Neuronal stem cell (in vitro differentiated cells): ENCODE results near the gene ACTL7A.

Source experiments
- DNase-seq: peaks from one replicate; pipeline ENCODE4 v3.0.0-alpha.2; 2013; ENCODE audit warnings: low spot score
- H2AFZ ChIP-seq: one replicate; pipeline ENCODE4 v1.6.1; 2013; ENCODE audit warnings: mild to moderate bottlenecking, low read length, inconsistent platforms
- H2AK5ac ChIP-seq: 2 replicates; pipeline ENCODE4 v1.6.1; 2013; ENCODE audit warnings: low read depth, mild to moderate bottlenecking, inconsistent platforms, low read length, moderate library complexity, mixed read lengths
- H2BK120ac ChIP-seq: 2 replicates; pipeline ENCODE4 v1.6.1; 2013; ENCODE audit warnings: low read depth, mild to moderate bottlenecking, inconsistent platforms, low read length, moderate library complexity, mixed read lengths
- H2BK12ac ChIP-seq: one replicate; pipeline ENCODE4 v1.6.1; 2013; ENCODE audit warnings: low read length, inconsistent platforms
- H2BK15ac ChIP-seq: 2 replicates; pipeline ENCODE4 v1.6.1; 2013; ENCODE audit warnings: mild to moderate bottlenecking, low read length, inconsistent platforms, mixed read lengths
- H2BK5ac ChIP-seq: one replicate; pipeline ENCODE4 v1.6.1; 2013; ENCODE audit warnings: inconsistent platforms, mild to moderate bottlenecking, low read length, moderate library complexity
- H3K14ac ChIP-seq: one replicate; pipeline ENCODE4 v1.6.1; 2013; ENCODE audit warnings: low read length, inconsistent platforms
- H3K18ac ChIP-seq: 2 replicates; pipeline ENCODE4 v1.6.1; 2013; ENCODE audit warnings: low read length, inconsistent platforms
- H3K23ac ChIP-seq: 2 replicates; pipeline ENCODE4 v1.6.1; 2013; ENCODE audit warnings: low read depth, mild to moderate bottlenecking, mixed read lengths, low read length, inconsistent platforms; ENCODE audit not compliant: poor library complexity
- H3K27ac ChIP-seq: replicated peaks from 3 replicates; pipeline ENCODE4 v1.5.1; 2013; ENCODE audit warnings: low read length, inconsistent platforms
- H3K27me3 ChIP-seq, 3 experiments: 2 replicates each; pipeline ENCODE4 v1.6.1; 2013; ENCODE audit warnings: low read length in 3 of 3, mild to moderate bottlenecking in 2 of 3, inconsistent platforms in 1 of 3, low read depth in 1 of 3, mixed read lengths in 1 of 3, moderate library complexity in 1 of 3; ENCODE audit not compliant: control insufficient read depth in 3 of 3, insufficient read depth in 3 of 3
- H3K36me3 ChIP-seq, 2 donors: replicated peaks in 1 of 2; 2 replicates each; pipeline ENCODE4 v1.6.1; 2013; ENCODE audit warnings: low read length in 2 of 2; ENCODE audit not compliant: control insufficient read depth in 2 of 2, insufficient read depth in 2 of 2
- H3K4ac ChIP-seq: 2 replicates; pipeline ENCODE4 v1.6.1; 2013; ENCODE audit warnings: inconsistent platforms, mild to moderate bottlenecking, low read length, moderate library complexity
- H3K4me1 ChIP-seq, 2 donors: 1 replicate in 1 of 2; 2 replicates in 1 of 2; pipeline ENCODE4 v1.6.1; 2013; ENCODE audit warnings: low read length in 2 of 2, low read depth in 1 of 2; ENCODE audit not compliant: control insufficient read depth in 2 of 2, insufficient read depth in 1 of 2
- H3K4me2 ChIP-seq: one replicate; pipeline ENCODE4 v1.6.1; 2013; ENCODE audit warnings: mild to moderate bottlenecking, low read length, inconsistent platforms; ENCODE audit not compliant: insufficient read depth, poor library complexity, severe bottlenecking
- H3K4me3 ChIP-seq, 2 donors: 2 replicates each; pipeline ENCODE4 v1.5.1; 2013; ENCODE audit warnings: low read length in 2 of 2, mild to moderate bottlenecking in 2 of 2, inconsistent platforms in 1 of 2, moderate library complexity in 1 of 2
- H3K79me1 ChIP-seq: one replicate; pipeline ENCODE4 v1.6.1; 2013; ENCODE audit warnings: low read depth, mild to moderate bottlenecking, inconsistent platforms, low read length, moderate library complexity
- H3K9ac ChIP-seq: one replicate; pipeline ENCODE4 v1.6.1; 2013; ENCODE audit warnings: mild to moderate bottlenecking, low read depth, low read length, inconsistent platforms; ENCODE audit not compliant: poor library complexity
- H3K9me3 ChIP-seq, 2 donors: replicated peaks in 1 of 2; 2 replicates each; pipeline versions ENCODE3 to v1.6.1; 2013; ENCODE audit warnings: low read length in 2 of 2, mild to moderate bottlenecking in 2 of 2, inconsistent platforms in 1 of 2, low read depth in 1 of 2, mixed read lengths in 1 of 2, moderate library complexity in 1 of 2; ENCODE audit not compliant: control insufficient read depth in 2 of 2, insufficient read depth in 1 of 2
- H4K8ac ChIP-seq: one replicate; pipeline ENCODE4 v1.6.1; 2013; ENCODE audit warnings: low read depth, mild to moderate bottlenecking, inconsistent platforms, low read length, moderate library complexity
- H4K91ac ChIP-seq: one replicate; pipeline ENCODE4 v1.6.1; 2013; ENCODE audit warnings: low read length, low read depth, mild to moderate bottlenecking, inconsistent platforms; ENCODE audit not compliant: poor library complexity
- WGBS, 2 donors: extraction: QIAGEN DNeasy Blood & Tissue Kit; methylation state at CpG; one replicate each; pipeline ENCODE4 v1.1.7; 2013; ENCODE audit warnings: missing lambda C conversion rate in 2 of 2, mixed read lengths in 1 of 2; ENCODE audit not compliant: insufficient read length in 2 of 2, insufficient replicate concordance in 1 of 2; ENCODE audit errors: extremely low coverage in 2 of 2; 5-methylcytosine and 5-hydroxymethylcytosine counted together

ACTL7A gene

GRCh38 chr9:108865037-108865436 is 3.0 kb downstream of the ACTL7A start:
- H2BK12ac ChIP-seq: no peak overlapping the region
- H3K9me3 ChIP-seq: no peaks in the 10 kb centered on the region
- no peak overlapping the region for H3K4me2 ChIP-seq
- H3K4ac ChIP-seq: no peak overlapping the region
- H3K4me3 ChIP-seq: no peak overlapping the region
- no peak overlapping the region for H3K23ac ChIP-seq
- no peak overlapping the region for H4K91ac ChIP-seq
- H3K9ac ChIP-seq: no peak overlapping the region
- no peak overlapping the region for H2AFZ ChIP-seq
- H3K79me1 ChIP-seq: no peaks in the 10 kb centered on the region
- WGBS, 2 donors: no CpG with 5 or more reads among the region's 4 CpGs
- H3K4me1 ChIP-seq: peaks cover 0 to 2% of the 10 kb centered on the region in 2 donors
- H4K8ac ChIP-seq: no peak overlapping the region
- H2BK15ac ChIP-seq: no peak overlapping the region
- H2BK120ac ChIP-seq: no peak overlapping the region
- H2AK5ac ChIP-seq: no peak overlapping the region
- H3K27me3 ChIP-seq: no peaks in the 10 kb centered on the region
- peaks cover 0 to 23% of the 10 kb centered on the region in 2 donors for H3K36me3 ChIP-seq
- no peak for DNase-seq
- no peak overlapping the region for H3K27ac ChIP-seq
- no peak overlapping the region for H3K18ac ChIP-seq
- H3K14ac ChIP-seq: no peak overlapping the region
- no peak overlapping the region for H2BK5ac ChIP-seq

GRCh38 chr9:108866001-108866420 is 3.9 kb downstream of the ACTL7A start:
- H2BK12ac ChIP-seq: no peak overlapping the region
- no peak overlapping the region for H2BK15ac ChIP-seq
- WGBS, 2 donors: no CpG with 5 or more reads among the region's 2 CpGs
- no peak overlapping the region for H4K8ac ChIP-seq
- H3K79me1 ChIP-seq: no peaks in the 10 kb centered on the region
- no peak overlapping the region for H2BK120ac ChIP-seq
- H2AFZ ChIP-seq: no peak overlapping the region
- H3K4me1 ChIP-seq: peaks cover 0 to 2% of the 10 kb centered on the region in 2 donors
- no peak overlapping the region for H3K4me2 ChIP-seq
- H3K14ac ChIP-seq: no peak overlapping the region
- no peak overlapping the region for H3K4me3 ChIP-seq
- no peak overlapping the region for H3K4ac ChIP-seq
- H3K23ac ChIP-seq: no peak overlapping the region
- no peaks in the 10 kb centered on the region for H3K27me3 ChIP-seq
- no peak for DNase-seq
- no peak overlapping the region for H3K18ac ChIP-seq
- H3K36me3 ChIP-seq: peaks cover under 1 to 29% of the 10 kb centered on the region in 2 donors
- H4K91ac ChIP-seq: no peak overlapping the region
- H2AK5ac ChIP-seq: no peak overlapping the region
- H3K9me3 ChIP-seq: no peaks in the 10 kb centered on the region
- no peak overlapping the region for H3K27ac ChIP-seq
- H3K9ac ChIP-seq: no peak overlapping the region
- H2BK5ac ChIP-seq: no peak overlapping the region

GRCh38 chr9:108867116-108867515 is 5.0 kb downstream of the ACTL7A start:
- Histone ChIP-seq H3K36me3 (peaks cover 2 to 40% of the 10 kb centered on the region in 2 donors), H3K4me1 (peaks cover 0 to 2% of the 10 kb centered on the region in 2 donors), H4K91ac (no peak overlapping the region), H3K79me1 (no peaks in the 10 kb centered on the region), H4K8ac (no peak overlapping the region), H3K14ac (no peak overlapping the region), H2BK5ac (no peak overlapping the region), H3K4ac (no peak overlapping the region), H2AFZ (no peak overlapping the region), H3K4me2 (no peak overlapping the region), H2BK12ac (no peak overlapping the region), H2BK120ac (no peak overlapping the region), H2BK15ac (no peak overlapping the region), H3K27ac (no peak overlapping the region), H3K23ac (no peak overlapping the region), H3K18ac (no peak overlapping the region), H3K9me3 (peaks cover 0 to 6% of the 10 kb centered on the region in 2 donors), H3K27me3 (no peaks in the 10 kb centered on the region), H2AK5ac (no peak overlapping the region), H3K4me3 (no peak overlapping the region), H3K9ac (no peak overlapping the region)
- DNase-seq: no peak

- no peak overlapping the region for H3K18ac ChIP-seq
- H3K9me3 ChIP-seq: peaks cover 0 to 7% of the 10 kb centered on the region in 2 donors
- no peak overlapping the region for H3K9ac ChIP-seq
- no peaks in the 10 kb centered on the region for H3K79me1 ChIP-seq
- H2BK12ac ChIP-seq: no peak overlapping the region
- WGBS, 2 donors: no CpG with 5 or more reads among the region's 4 CpGs
- no peak overlapping the region for H3K23ac ChIP-seq
- H3K27ac ChIP-seq: no peak overlapping the region
- H2AK5ac ChIP-seq: no peak overlapping the region
- no peak overlapping the region for H2BK120ac ChIP-seq
- no peaks in the 10 kb centered on the region for H3K27me3 ChIP-seq
- no peak overlapping the region for H2BK5ac ChIP-seq
- no peak overlapping the region for H2BK15ac ChIP-seq
- peaks cover 0 to 2% of the 10 kb centered on the region in 2 donors for H3K4me1 ChIP-seq
- H3K4ac ChIP-seq: no peak overlapping the region
- H3K4me3 ChIP-seq: no peak overlapping the region
- no peak overlapping the region for H4K91ac ChIP-seq
- no peak overlapping the region for H3K4me2 ChIP-seq
- no peak overlapping the region for H4K8ac ChIP-seq
- peaks cover 2 to 44% of the 10 kb centered on the region in 2 donors for H3K36me3 ChIP-seq
- no peak overlapping the region for H3K14ac ChIP-seq
- no peak overlapping the region for H2AFZ ChIP-seq
- no peak for DNase-seq
Measured at GRCh38 chr9:108867829-108868228, 5.8 kb downstream of the ACTL7A start.
